Measurements from ENCODE around the gene AZIN2. TPM values are rescaled to one million over a fixed set of nuclear protein-coding genes. Genes with fewer than 3 reads are reported as not detected.
"Not testable (repeated sequence)": the region's sequence is repeated elsewhere in the genome, so short reads cannot be mapped to it uniquely, and the experiment has no call there.

The AZIN2 gene
- total RNA-seq, 4 donors from 2014 or later = 2.5 to 6.1 (median 4.1) TPM

DNA sequence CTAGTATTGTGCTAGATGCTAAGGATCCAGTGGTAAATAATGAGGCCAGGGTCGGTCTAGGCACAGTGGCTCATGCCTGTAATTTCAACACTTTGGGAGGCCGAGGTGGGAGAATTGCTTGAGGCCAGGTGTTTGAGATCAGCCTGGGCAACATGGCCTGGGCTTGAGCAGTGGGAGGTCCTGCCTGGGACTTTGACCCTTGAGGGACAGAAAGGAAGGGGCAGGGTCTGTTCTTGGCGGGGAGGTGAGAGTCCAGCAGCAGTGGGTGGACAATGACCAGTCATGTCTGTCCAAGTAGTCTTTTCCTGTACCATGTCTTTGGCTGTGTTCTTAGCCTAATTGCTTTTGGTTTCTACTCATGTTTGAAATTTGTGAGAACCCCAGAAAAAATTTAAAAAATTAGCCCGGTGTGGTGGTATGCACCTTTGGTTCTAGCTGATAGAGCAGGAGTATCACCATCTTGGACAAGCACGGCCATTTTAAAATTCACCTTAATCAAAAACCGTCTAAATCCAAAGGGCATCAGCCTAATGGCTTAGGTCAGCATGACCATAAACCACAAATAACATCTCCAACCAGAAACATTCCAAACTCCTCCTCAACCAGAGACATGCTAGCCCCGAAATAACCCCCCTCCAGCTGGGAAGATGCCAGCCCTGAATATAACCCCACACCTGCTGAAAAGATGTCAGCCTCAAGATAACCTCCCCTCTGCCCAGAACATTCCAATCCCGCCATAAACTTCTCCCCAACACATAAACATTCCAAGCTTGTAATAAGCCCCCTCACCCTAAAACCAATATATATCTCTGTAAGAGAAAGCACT is 37.5 kb upstream of the AZIN2 start:
- Histone ChIP-seq H3K36me3 (no peaks in the 10 kb centered on the region), H3K4me3 (no peak overlapping the region), H3K9me3 (no peaks in the 10 kb centered on the region), H3K27ac (replicated peaks in 1 of 4) (no peak overlapping the region), H3K27me3 (no peaks in the 10 kb centered on the region), H3K4me1 (peaks cover 0 to 4% (median 0%) of the 10 kb centered on the region in 4 donors)
- TF ChIP-seq EP300 (IDR thresholded peaks at IDR 0.05) (no peak), POLR2A (IDR thresholded peaks at IDR 0.05; ENCODE audit: low read depth) (no peak), POLR2AphosphoS5 (IDR thresholded peaks at IDR 0.05) (no peak)
- TF ChIP-seq, protein P1, sequence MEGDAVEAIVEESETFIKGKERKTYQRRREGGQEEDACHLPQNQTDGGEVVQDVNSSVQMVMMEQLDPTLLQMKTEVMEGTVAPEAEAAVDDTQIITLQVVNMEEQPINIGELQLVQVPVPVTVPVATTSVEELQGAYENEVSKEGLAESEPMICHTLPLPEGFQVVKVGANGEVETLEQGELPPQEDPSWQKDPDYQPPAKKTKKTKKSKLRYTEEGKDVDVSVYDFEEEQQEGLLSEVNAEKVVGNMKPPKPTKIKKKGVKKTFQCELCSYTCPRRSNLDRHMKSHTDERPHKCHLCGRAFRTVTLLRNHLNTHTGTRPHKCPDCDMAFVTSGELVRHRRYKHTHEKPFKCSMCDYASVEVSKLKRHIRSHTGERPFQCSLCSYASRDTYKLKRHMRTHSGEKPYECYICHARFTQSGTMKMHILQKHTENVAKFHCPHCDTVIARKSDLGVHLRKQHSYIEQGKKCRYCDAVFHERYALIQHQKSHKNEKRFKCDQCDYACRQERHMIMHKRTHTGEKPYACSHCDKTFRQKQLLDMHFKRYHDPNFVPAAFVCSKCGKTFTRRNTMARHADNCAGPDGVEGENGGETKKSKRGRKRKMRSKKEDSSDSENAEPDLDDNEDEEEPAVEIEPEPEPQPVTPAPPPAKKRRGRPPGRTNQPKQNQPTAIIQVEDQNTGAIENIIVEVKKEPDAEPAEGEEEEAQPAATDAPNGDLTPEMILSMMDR (IDR thresholded peaks at IDR 0.05) = no peak
- intact Hi-C loops (cut with DNase I) = no loop called here
- no peak for DNase-seq (ENCODE audit: extremely low spot score)
- 78% methylated on average over 8 of the region's 8 CpGs for WGBS

DNA sequence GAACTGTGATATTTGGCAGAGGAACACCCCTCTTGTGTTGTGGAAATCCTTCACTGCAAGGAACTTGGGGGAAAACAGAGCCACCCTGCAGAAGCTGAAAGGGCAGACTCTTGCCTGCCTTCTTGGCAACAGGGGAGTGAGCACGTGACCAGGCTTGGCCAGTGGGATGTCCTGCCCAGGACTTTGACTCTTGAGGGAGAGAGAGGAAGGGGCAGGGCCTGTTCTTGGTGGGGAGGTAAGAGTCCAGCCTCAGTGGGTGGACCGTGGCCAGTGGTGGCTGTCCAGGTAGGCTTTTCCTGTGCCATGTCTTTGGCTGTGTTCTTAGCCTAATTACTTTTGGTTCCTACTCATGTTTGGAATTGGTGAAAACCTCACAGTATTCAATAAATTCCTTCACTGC is 35.7 kb upstream of the AZIN2 start:
- H3K4me1 ChIP-seq = peaks cover 0 to 4% (median under 1%) of the 10 kb centered on the region in 4 donors
- no peaks in the 10 kb centered on the region for H3K36me3 ChIP-seq
- H3K9me3 ChIP-seq = no peaks in the 10 kb centered on the region
- H3K4me3 ChIP-seq = no peak overlapping the region
- no peak for DNase-seq (ENCODE audit: extremely low spot score)
- intact Hi-C loops (cut with DNase I) = no loop called here
- H3K27ac ChIP-seq (replicated peaks in 1 of 4) = no peak overlapping the region
- WGBS = 68% methylated on average over 2 of the region's 2 CpGs
- TF ChIP-seq POLR2A (IDR thresholded peaks at IDR 0.05; ENCODE audit: low read depth) (no peak), EP300 (IDR thresholded peaks at IDR 0.05) (no peak), POLR2AphosphoS5 (IDR thresholded peaks at IDR 0.05) (no peak)
- TF ChIP-seq, protein P1 (IDR thresholded peaks at IDR 0.05) = no peak
- no peaks in the 10 kb centered on the region for H3K27me3 ChIP-seq

DNA sequence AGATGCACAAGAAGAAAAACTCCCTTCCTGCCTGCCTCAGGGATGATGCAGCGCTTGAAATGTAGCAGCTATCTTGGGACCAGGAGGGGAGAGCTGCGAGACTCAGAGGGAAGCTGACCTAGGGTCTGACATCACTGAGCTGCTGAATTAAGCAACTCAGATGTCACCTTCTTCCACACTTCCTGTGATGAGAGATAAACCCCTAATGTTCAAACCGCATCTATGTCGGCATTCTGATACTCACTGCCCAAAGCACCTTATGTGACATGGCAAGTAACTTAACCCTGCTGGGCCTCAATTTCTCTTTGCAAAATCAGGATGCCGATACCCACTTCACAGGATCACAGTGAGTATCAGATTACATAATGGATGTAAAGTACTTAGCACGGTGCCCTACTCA is 35.1 kb upstream of the AZIN2 start:
- Histone ChIP-seq H3K27ac (replicated peaks in 1 of 4) (no peak overlapping the region), H3K36me3 (no peaks in the 10 kb centered on the region), H3K27me3 (no peaks in the 10 kb centered on the region), H3K4me3 (no peak overlapping the region), H3K9me3 (no peaks in the 10 kb centered on the region), H3K4me1 (peaks cover 0 to 6% (median 4%) of the 10 kb centered on the region in 4 donors)
- 50% methylated on average over 6 of the region's 6 CpGs for WGBS
- intact Hi-C loops (cut with DNase I) = no loop called here
- no peak for TF ChIP-seq POLR2AphosphoS5 (IDR thresholded peaks at IDR 0.05)
- DNase-seq (ENCODE audit: extremely low spot score) = no peak

- H3K4me1 ChIP-seq; intact Hi-C loops (cut with DNase I); H3K27me3 ChIP-seq; H3K27ac ChIP-seq (replicated peaks in 1 of 4); H3K36me3 ChIP-seq; H3K4me3 ChIP-seq; H3K9me3 ChIP-seq; DNase-seq (ENCODE audit: extremely low spot score): not testable (repeated sequence)
- WGBS = 86% methylated on average over 4 of the region's 4 CpGs
Observed at GRCh38 chr1:33046234-33046633, 34.7 kb upstream of the AZIN2 start.

DNA sequence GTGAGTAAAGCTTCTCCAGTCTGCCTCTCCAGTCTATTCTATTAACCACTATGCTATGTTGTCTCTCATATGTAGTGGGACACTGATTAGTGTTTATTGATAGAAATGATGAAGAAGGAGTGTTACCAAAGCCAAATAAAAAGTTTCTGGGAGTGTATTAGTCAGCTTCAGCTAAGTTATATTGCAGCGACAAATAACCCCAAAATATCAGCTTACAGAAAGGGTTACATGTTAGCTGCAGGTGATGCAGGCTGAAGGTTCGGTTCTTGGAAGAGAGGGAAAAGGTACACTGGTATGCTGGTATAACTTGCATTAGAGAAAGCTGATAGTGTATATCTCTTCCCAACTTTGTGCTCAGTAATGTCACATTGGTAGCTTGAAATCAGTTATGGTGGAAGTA is 33.7 kb upstream of the AZIN2 start:
- 92% methylated on average over 2 of the region's 2 CpGs for WGBS
- intact Hi-C loops (cut with DNase I) = no loop called here
- TF ChIP-seq POLR2AphosphoS5 (IDR thresholded peaks at IDR 0.05) (no peak), POLR2A (IDR thresholded peaks at IDR 0.05; ENCODE audit: low read depth) (no peak), EP300 (IDR thresholded peaks at IDR 0.05) (no peak)
- TF ChIP-seq, protein P1 (IDR thresholded peaks at IDR 0.05) = no peak

More for the DNA sequence above, 33.7 kb upstream of the AZIN2 start:
- DNase-seq (ENCODE audit: extremely low spot score) = no peak
- H3K36me3 ChIP-seq = no peaks in the 10 kb centered on the region
- no peaks in the 10 kb centered on the region for H3K9me3 ChIP-seq
- H3K4me3 ChIP-seq = no peak overlapping the region
- peaks cover 0 to 6% (median 4%) of the 10 kb centered on the region in 4 donors for H3K4me1 ChIP-seq
- no peak overlapping the region for H3K27ac ChIP-seq (replicated peaks in 1 of 4)
- H3K27me3 ChIP-seq = no peaks in the 10 kb centered on the region

All from esophagus muscularis mucosa (tissue), 4 donors.